Glomerular visceral epithelial cell (primary cell): ENCODE measurements around the gene OGFOD3.
A peak's percentile ranks its signal among the peaks of the same experiment; 100 is the strongest.
"Not testable (repeated sequence)": the region's sequence is repeated elsewhere in the genome, so short reads cannot be mapped to it uniquely, and the experiment has no call there.

ENCODE experiments used
- DNase-seq: peaks from one replicate; pipeline ENCODE4 v3.0.0-alpha.2; 2016; ENCODE audit errors: extremely low spot score

The OGFOD3 gene

GRCh38 chr17:82351713-82352488 lies 66.5 kb downstream of the OGFOD3 start:
- peak; percentile 86 for DNase-seq

- DNase-seq, result no peak
Observed at GRCh38 chr17:82351254-82351712, 67.1 kb downstream of the OGFOD3 start.

GRCh38 chr17:82350182-82351030 lies 68.0 kb downstream of the OGFOD3 start:
- no peak for DNase-seq

DNA sequence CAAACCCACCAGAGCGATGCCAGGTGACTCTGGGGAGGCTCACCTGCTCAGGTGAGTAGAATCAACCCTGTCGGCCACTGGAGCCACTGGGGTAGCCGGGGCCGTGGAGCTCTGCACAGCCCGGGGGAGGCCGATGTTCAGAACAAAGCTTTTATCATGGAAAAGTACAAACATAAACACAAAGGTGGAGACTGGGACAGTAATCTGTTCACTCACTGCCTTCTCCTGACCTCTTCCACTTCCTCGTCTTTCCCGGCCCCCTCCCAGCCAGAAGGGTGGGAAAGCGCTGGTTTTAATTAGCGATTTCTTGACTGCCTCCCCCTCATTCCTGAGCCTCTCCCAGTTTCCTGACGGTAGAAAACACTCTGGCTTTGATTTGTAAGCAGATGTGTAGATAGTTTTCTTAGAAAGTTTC lies 69.1 kb downstream of the OGFOD3 start:
- DNase-seq, result no peak

- no peak for DNase-seq
Observed at GRCh38 chr17:82348866-82349265, 69.5 kb downstream of the OGFOD3 start.

- DNase-seq, result no peak
Observed at GRCh38 chr17:82348434-82348833, 70.0 kb downstream of the OGFOD3 start.

DNA sequence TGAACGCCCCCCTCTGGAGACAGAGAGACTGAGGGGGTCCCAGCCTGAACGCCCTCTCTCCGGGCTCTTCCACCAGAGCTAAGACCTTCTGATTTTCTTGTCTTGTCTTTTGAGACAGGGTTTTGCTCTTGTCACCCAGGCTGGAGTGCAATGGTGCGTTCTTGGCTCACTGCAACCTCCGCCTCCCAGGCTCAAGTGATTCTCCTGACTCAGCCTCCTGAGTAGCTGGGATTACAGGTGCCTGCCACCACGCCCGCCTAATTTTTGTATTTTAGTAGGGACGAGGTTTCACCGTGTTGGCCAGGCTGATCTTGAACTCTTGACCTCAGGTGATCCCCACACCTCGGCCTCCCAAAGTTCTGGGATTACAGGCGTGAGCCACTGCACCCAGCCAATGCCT lies 70.4 kb downstream of the OGFOD3 start:
- DNase-seq, result not testable (repeated sequence)

GRCh38 chr17:82346342-82347300 lies 71.8 kb downstream of the OGFOD3 start:
- no peak for DNase-seq

GRCh38 chr17:82345151-82345976 lies 73.0 kb downstream of the OGFOD3 start:
- no peak for DNase-seq

- DNase-seq, result no peak
Observed at GRCh38 chr17:82344175-82344907, 74.0 kb downstream of the OGFOD3 start.

- DNase-seq, result no peak
Observed at GRCh38 chr17:82343560-82343959, 74.8 kb downstream of the OGFOD3 start.

GRCh38 chr17:82342361-82343079 lies 75.9 kb downstream of the OGFOD3 start:
- no peak for DNase-seq

DNA sequence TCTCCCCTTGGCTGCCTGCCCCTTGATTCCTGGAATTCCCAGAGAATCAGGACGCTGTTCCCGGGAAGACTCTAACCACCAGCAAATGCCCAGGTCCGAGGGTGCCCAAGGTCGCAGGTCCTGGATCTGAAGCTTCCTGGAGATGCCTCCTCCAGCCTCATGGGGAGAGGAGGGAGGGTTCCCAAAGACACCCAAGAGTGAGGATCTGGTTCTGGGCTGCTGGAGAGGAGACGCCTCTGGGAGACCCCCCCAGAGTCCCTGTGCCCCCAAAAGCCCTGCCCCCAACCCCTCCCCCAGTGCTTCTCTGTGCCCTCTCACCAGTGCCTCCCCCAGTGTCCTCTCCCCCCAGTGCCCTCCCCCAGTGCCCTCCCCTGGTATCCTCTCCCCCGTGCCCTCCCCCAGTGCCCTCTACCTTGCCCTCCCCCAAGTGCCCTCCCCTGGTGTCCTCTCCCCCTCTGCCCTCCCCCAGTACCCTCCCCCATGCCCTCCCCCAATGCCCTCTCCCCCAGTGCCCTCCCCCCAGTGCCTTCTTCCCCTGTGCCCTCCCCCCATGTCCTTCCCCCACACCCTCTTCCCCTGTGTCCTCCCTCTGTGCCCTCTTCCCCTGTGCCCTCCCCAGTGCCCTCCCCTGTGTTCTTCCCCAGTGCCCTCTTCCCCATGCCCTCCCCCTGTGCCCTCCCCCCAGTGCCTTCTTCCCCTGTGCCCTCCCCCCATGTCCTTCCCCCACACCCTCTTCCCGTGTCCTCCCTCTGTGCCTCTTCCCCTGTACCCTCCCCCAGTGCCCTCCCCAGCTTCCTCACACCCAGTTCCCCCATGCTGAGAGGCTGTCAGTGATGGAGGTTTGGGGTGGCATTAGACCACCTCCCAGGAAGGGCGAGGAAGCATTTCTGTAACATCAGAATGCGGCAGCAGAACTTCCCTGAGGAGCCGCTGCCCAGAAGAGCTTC lies 78.5 kb downstream of the OGFOD3 start:
- no peak for DNase-seq
